ENCODE measurements around the gene ATXN1. TPM values are rescaled to one million over a fixed set of nuclear protein-coding genes. Genes with fewer than 3 reads are reported as not detected.

Gene ATXN1
- 4.2 and 8.2 TPM in 2 replicates for total RNA-seq

DNA sequence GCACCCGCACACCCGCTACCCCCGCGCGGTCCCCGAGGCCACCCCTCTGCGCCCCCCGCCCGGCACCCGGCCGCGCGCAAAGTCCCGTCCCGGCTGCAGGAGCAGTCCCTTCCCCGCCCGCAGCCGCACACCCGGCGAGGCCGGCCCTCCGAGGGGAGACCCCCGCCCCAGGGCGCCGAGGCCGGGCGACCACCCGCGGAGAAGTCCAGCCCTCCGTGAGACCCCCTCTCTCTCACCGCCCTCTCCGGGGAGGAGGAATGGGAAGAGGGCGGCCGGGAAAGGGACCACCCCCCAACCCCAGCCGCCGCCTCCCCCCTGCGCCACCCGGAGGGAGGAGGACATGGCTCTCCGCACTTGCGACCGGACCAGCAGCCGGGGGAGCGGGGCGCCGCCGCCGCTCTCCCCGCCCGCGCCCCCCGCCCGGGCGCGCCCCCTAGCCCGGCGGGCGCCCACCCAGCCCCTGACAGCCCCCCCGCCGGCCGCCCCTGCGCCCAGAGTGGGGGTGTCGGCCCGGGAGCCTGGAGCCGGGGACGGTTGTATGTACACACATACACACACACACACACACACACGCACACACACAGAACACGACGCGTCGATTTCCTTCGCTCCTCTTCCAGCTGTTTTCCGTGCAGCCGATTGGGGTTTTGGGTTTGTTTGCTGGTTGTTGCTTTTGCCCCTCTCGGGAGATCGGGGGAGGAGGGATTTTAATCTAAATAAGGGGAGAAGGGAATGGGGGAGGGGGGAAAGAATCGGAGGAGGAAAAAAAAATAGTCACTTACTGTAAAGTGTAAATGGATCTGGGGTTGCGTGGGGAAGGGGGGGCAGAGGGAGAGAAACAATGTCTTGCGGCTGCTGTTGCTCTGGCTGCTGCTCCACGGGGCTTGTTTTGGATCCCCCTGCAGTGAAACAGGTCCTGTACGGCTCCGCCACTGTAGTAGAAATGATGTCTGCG lies at the start of gene ATXN1:
ATXN1 (minus strand) TSS at position 945 of the 955 bp plus-strand sequence.

Measured in bronchus fibroblast of lung (primary cell).